Measurements from ENCODE around the gene SH3RF3.
"Not testable (repeated sequence)": the region's sequence is repeated elsewhere in the genome, so short reads cannot be mapped to it uniquely, and the experiment has no call there.

The SH3RF3 gene

GRCh38 chr2:109533823-109534222, 404.8 kb downstream of the SH3RF3 start:
- DNase-seq (ENCODE audit: low spot score): peak; percentile 31
- no peak for TF ChIP-seq CTCF (IDR thresholded peaks at IDR 0.05)
- Histone ChIP-seq H3K4me3 (no peak overlapping the region), H3K27ac (no peak overlapping the region)

GRCh38 chr2:109535217-109535946, 406.4 kb downstream of the SH3RF3 start:
- DNase-seq (ENCODE audit: low spot score): peak; percentile 29
- no peak for TF ChIP-seq CTCF (IDR thresholded peaks at IDR 0.05)

GRCh38 chr2:109536556-109536955, 407.6 kb downstream of the SH3RF3 start:
- not testable (repeated sequence) for DNase-seq (ENCODE audit: low spot score); H3K4me3 ChIP-seq; H3K27ac ChIP-seq

More at GRCh38 chr2:109535217-109535946, 406.4 kb downstream of the SH3RF3 start:
- no peak overlapping the region for H3K4me3 ChIP-seq
- no peak overlapping the region for H3K27ac ChIP-seq

GRCh38 chr2:109537565-109538222, 408.7 kb downstream of the SH3RF3 start:
- H3K27ac ChIP-seq: no peak overlapping the region
- TF ChIP-seq CTCF (IDR thresholded peaks at IDR 0.05): no peak
- DNase-seq (ENCODE audit: low spot score): peak; percentile 49
- H3K4me3 ChIP-seq: no peak overlapping the region

GRCh38 chr2:109538546-109538945, 409.5 kb downstream of the SH3RF3 start:
- Histone ChIP-seq H3K27ac (no peak overlapping the region), H3K4me3 (no peak overlapping the region)
- DNase-seq (ENCODE audit: low spot score): peak; percentile 49
- TF ChIP-seq CTCF (IDR thresholded peaks at IDR 0.05): no peak

GRCh38 chr2:109542384-109542783, 413.4 kb downstream of the SH3RF3 start:
- no peak for DNase-seq (ENCODE audit: low spot score)
- no peak for TF ChIP-seq CTCF (IDR thresholded peaks at IDR 0.05)
- H3K27ac ChIP-seq: no peak overlapping the region
- H3K4me3 ChIP-seq: no peak overlapping the region

GRCh38 chr2:109545828-109546713, 417.1 kb downstream of the SH3RF3 start:
- peak; percentile 76 for TF ChIP-seq CTCF (IDR thresholded peaks at IDR 0.05)
- H3K27ac ChIP-seq: no peak overlapping the region
- H3K4me3 ChIP-seq: no peak overlapping the region
- DNase-seq (ENCODE audit: low spot score): no peak
